AG10803 (cell line): ENCODE data around the gene VAPA.
"Not testable (repeated sequence)": the region's sequence is repeated elsewhere in the genome, so short reads cannot be mapped to it uniquely, and the experiment has no call there.

Experiments used
- DNase-seq: peaks from one replicate; pipeline ENCODE4 v3.0.0; 2010; ENCODE audit warnings: low read depth
- H3K4me3 ChIP-seq: 2 replicates; pipeline ENCODE4 v1.5.1; 2011; ENCODE audit warnings: mild to moderate bottlenecking, low read length, control low read depth
- TF ChIP-seq, protein P1 (sequence below): conservative IDR thresholded peaks from 2 replicates; pipeline ENCODE4 v1.5.1; 2011; ENCODE audit warnings: mild to moderate bottlenecking, low read length, control low read depth, inconsistent platforms

VAPA gene

DNA sequence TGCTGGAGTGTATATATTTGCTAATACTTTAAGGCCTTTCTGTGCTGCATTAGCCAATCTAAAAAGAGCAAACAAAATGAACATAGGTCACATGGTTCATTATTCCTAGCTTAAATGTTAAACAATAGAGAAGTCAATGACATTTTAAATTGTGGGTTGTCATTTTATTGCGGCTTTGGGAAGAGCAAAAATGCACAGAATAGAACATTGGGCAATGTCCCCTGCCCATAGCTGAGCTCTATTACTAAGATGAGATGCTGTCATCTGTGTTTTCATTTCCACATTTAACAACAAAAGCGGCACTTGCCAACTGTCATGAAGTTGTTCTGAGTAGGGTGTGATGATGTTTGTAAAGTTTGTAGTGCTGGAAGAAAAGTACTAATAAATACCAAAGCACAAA lies 3.2 kb upstream of the VAPA start:
- DNase-seq: no peak
- TF ChIP-seq, protein P1, sequence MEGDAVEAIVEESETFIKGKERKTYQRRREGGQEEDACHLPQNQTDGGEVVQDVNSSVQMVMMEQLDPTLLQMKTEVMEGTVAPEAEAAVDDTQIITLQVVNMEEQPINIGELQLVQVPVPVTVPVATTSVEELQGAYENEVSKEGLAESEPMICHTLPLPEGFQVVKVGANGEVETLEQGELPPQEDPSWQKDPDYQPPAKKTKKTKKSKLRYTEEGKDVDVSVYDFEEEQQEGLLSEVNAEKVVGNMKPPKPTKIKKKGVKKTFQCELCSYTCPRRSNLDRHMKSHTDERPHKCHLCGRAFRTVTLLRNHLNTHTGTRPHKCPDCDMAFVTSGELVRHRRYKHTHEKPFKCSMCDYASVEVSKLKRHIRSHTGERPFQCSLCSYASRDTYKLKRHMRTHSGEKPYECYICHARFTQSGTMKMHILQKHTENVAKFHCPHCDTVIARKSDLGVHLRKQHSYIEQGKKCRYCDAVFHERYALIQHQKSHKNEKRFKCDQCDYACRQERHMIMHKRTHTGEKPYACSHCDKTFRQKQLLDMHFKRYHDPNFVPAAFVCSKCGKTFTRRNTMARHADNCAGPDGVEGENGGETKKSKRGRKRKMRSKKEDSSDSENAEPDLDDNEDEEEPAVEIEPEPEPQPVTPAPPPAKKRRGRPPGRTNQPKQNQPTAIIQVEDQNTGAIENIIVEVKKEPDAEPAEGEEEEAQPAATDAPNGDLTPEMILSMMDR: no peak
- no peak overlapping the region for H3K4me3 ChIP-seq

DNA sequence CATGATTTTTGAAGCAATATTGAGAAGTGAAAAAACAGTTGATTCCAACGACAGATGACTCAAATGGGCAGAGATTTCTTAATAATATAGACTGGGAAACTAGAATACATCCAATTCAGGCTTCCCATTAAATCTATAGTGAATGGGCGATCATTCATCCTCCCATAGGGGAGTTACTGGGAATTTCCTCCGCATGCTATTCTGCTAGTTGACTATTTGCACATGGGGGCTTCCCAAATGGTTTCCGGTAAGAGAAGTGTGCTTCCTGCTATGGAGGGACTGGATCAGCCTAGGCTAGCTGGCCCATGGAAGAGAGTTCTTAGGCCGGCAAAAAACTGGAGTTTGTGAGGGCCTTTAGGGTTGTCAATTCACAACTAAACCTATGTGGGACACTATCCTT lies 2.6 kb upstream of the VAPA start:
- TF ChIP-seq, protein P1: no peak
- no peak for DNase-seq
- H3K4me3 ChIP-seq: no peak overlapping the region

DNA sequence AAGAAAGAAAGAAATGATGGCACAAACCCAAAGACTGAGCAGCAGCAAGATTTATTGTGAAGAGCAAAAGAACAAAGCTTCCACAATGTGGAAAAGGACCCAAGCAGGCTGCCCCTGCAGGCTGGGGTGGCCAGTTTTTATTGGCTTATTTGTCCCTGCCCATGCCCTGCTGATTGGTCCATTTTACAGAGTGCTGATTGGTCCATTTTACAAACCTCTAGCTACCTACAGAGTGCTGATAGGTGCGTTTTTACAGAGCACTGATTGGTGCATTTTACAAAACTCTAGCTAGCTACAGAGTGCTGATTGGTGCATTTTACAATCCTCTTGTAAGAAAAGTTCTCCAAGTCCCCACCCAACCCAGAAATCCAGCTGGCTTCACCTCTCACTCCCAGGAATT lies 1.5 kb upstream of the VAPA start:
- not testable (repeated sequence) for H3K4me3 ChIP-seq, DNase-seq

DNA sequence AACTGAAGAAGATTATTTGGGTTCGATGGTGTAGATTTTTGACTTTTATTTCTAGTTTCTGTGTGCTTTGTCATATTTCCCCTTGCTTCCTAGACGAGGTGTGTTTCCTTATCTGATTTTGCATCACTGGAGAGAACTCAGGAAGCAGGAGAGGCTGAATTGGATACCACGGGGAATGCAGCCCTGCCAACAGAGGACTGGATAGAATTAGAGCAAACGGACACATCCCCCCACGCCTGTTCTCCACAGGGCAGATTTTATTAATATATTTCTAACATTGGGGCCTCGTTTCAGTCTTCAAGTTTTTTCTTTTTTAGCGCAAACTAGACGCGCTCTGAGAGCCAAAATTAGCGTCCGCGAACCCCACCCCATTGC lies 678 bp upstream of the VAPA start:
- TF ChIP-seq, protein P1: no peak
- no peak for DNase-seq
- peak overlapping the region; percentile 77 for H3K4me3 ChIP-seq

DNA sequence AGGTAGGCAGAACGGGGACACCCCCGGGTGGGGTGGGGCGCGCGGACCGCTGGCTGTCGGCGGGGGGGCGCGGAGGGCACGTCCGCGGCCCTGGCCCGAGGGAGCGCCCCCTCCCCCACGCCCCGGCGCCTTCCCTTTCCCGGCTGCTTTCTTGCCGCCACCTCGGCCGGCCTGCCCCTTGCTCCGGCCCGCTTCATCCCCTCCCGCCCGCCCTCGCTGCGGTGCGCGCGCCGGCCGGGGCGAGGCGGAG lies 443 bp downstream of the VAPA start:
- DNase-seq: peak; percentile 29
- H3K4me3 ChIP-seq: peak overlapping the region; percentile 77
- TF ChIP-seq, protein P1: no peak

DNA sequence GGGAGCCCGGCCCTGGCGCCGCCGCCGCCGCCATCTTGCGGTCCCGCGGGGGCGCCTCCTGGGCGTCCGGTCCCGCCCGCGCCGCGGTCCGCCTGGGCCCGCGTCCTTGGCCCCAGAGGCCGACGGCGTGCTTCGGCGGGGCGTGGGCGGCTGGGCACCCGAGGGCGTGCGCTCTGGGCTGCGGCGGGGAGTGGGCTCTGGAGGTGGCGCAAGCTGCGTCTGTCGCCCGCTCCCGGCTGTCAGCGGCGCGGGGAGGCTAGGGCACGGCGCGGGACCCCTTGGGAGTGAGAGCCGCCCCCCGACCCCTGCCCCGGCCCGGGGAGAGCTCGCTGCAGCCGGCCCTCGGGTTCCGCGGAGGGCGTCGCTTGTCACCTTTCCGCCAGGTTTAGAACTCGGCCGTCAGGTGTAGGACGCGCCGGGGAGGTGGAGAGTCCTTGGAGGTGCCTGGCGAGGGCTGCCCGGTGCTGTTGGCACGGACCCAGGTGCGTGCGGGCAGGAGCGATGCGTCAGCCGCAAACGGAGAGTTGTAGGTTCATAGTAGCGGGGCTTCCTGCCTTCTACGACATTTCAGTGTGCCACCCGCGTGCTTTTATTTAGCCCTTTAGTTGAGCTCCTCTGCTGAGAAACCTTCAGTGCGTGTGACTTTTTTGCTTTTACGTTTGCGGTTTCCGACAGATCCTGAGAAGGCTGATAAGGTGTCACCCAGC lies 921 bp downstream of the VAPA start:
- H3K4me3 ChIP-seq: peak overlapping the region; percentile 77
- peak; percentile 74 for DNase-seq
- TF ChIP-seq, protein P1: no peak

DNA sequence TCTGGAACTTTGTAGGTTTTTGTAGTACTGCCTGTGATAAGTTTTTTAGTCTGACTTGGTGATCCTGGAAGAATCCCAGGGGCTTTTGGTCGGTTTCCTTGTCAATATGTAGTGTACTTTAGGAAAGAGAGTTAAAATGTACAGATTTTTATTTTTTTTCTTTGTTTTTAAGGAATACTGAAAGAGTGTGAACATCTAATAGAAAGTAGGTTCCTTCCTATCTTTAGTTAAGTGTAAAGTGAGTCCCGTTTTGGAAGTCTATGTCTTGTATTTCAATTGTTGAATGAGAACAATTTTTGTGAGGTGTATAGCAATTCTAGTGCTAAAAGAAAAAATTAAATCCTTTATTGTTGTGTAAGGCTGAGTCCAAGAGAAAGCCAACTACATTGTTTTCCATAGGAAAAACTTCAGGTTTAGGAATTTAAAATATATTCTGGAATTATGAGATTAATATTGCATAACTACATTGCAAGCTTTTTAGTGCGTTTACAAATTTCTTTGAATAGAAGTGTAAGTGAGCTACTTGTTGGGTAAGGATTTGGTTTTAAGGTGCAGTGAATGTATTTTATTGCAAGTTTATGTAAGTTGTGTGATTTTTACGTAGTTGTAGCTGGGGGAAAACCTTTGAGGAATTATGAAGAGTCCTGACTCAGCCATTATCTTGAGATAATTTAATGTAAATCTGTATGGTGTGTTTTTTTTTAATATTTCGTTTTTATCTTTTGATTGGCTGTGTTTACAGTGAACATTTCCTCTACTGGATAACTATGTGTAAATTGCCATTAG lies 1.7 kb downstream of the VAPA start:
- H3K4me3 ChIP-seq: peak overlapping the region; percentile 77
- TF ChIP-seq, protein P1: no peak
- DNase-seq: no peak
